Body of pancreas (tissue), 4 donors: ENCODE measurements around the gene TBX10. TPM values are rescaled to one million over a fixed set of nuclear protein-coding genes. Genes with fewer than 3 reads are reported as not detected.
"Not testable (repeated sequence)": the region's sequence is repeated elsewhere in the genome, so short reads cannot be mapped to it uniquely, and the experiment has no call there.

Experiments used
- ATAC-seq: fragments of 150-250 bp; one replicate; pipeline ENCODE4 v1.9.1; 2016
- DNase-seq, 4 donors: peaks; one replicate each; pipeline ENCODE4 v3.0.0-alpha.2; 2019
- H3K27ac ChIP-seq, 4 donors: fragments of 200-600 bp; sonication (generic); 1 replicate in 3 of 4; 2 replicates in 1 of 4; pipeline versions ENCODE4 v1.5.1 to v1.6.1; 2016 to 2019; ENCODE audit warnings: mild to moderate bottlenecking in 1 of 4, mixed read lengths in 1 of 4, moderate library complexity in 1 of 4
- H3K27me3 ChIP-seq, 2 donors: fragments of 200-600 bp; sonication (generic); one replicate each; pipeline ENCODE4 v1.6.0; 2016; ENCODE audit warnings: mild to moderate bottlenecking in 1 of 2
- H3K36me3 ChIP-seq, 2 donors: fragments of 200-600 bp; sonication (generic); replicated peaks in 1 of 2; 2 replicates each; pipeline ENCODE4 v1.5.1; 2016; ENCODE audit warnings: low read depth in 2 of 2; ENCODE audit not compliant: insufficient read depth in 1 of 2
- H3K4me1 ChIP-seq: fragments of 200-600 bp; sonication (generic); one replicate; pipeline ENCODE4 v1.6.0; 2016
- H3K4me3 ChIP-seq, 2 donors: fragments of 200-600 bp; sonication (generic); 1 replicate in 1 of 2; 2 replicates in 1 of 2; pipeline ENCODE4 v1.5.1; 2016 to 2019
- H3K9me3 ChIP-seq, 3 donors: fragments of 200-600 bp; sonication (generic); 1 replicate in 2 of 3; 2 replicates in 1 of 3; pipeline ENCODE4 v1.5.1; 2016
- POLR2A ChIP-seq, 3 donors: fragments of 450-650 bp; IDR thresholded peaks; one replicate each; pipeline ENCODE4 v1.6.1; 2016; ENCODE audit warnings: antibody characterized with exemption in 3 of 3, mild to moderate bottlenecking in 2 of 3
- whole genome bisulfite sequencing, 2 donors: methylation state at CpG; one replicate each; pipeline ENCODE4 v1.1.5; 2017; 5-methylcytosine and 5-hydroxymethylcytosine counted together
- intact Hi-C: fragments of 100-400 bp; cut with DNase I; formaldehyde crosslinking; loops from one replicate; pipeline ENCODE4 v1.15.1; 2023
- total RNA-seq, 2 donors: library from RNA; depleted of rRNA; stranded (reverse); fragments of >200 nt; gene quantifications; one replicate each; pipeline ENCODE4 v1.1.0, GENCODE V29; 2016
- TF ChIP-seq, protein P1 (sequence below), 7 experiments: fragments of 450-650 bp in 4 of 7; fragments of 200-600 bp in 3 of 7; sonication (generic) in 3 of 7; IDR thresholded peaks; one replicate each; pipeline ENCODE4 v1.5.1; 2016 to 2019; ENCODE audit warnings: antibody characterized with exemption in 7 of 7

TBX10 gene
- total RNA-seq, 2 donors from 2014 or later: not detected

DNA sequence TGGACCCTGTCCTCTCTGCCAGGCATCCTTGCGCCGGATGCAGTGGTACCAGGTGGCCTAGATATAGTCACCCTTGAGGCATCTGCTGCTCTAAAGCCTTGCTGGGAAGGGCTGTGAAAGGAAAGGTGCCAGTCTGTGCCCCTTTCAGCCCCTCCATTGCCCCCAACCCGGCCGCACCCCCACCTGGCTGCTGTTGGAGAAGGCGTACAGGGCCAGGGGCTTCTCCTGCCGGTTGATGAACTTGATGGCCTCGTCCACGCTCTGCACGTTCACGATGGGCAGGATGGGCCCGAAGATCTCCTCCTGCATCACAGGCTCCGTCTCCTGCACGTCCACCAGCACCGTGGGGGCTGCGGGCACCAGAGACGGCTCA, 24.6 kb upstream of the TBX10 start:
- Histone ChIP-seq H3K4me3 (no peak overlapping the region), H3K9me3 (no peaks in the 10 kb centered on the region), H3K27ac (no peak overlapping the region), H3K36me3 (no peaks in the 10 kb centered on the region), H3K4me1 (no peaks in the 10 kb centered on the region), H3K27me3 (no peaks in the 10 kb centered on the region)
- intact Hi-C loops: loop anchor here (10.0 kb wide), 1 partner anchor 51 kb away; no protein-coding TSS in a partner anchor
- no peak for ATAC-seq
- 80 to 93% methylated on average over 3 to 16 of the region's 16 CpGs for WGBS, 2 donors
- TF ChIP-seq, protein P1, sequence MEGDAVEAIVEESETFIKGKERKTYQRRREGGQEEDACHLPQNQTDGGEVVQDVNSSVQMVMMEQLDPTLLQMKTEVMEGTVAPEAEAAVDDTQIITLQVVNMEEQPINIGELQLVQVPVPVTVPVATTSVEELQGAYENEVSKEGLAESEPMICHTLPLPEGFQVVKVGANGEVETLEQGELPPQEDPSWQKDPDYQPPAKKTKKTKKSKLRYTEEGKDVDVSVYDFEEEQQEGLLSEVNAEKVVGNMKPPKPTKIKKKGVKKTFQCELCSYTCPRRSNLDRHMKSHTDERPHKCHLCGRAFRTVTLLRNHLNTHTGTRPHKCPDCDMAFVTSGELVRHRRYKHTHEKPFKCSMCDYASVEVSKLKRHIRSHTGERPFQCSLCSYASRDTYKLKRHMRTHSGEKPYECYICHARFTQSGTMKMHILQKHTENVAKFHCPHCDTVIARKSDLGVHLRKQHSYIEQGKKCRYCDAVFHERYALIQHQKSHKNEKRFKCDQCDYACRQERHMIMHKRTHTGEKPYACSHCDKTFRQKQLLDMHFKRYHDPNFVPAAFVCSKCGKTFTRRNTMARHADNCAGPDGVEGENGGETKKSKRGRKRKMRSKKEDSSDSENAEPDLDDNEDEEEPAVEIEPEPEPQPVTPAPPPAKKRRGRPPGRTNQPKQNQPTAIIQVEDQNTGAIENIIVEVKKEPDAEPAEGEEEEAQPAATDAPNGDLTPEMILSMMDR (IDR thresholded peaks at IDR 0.05): no peak
- no peak for TF ChIP-seq POLR2A (IDR thresholded peaks at IDR 0.05)
- no peak for DNase-seq

DNA sequence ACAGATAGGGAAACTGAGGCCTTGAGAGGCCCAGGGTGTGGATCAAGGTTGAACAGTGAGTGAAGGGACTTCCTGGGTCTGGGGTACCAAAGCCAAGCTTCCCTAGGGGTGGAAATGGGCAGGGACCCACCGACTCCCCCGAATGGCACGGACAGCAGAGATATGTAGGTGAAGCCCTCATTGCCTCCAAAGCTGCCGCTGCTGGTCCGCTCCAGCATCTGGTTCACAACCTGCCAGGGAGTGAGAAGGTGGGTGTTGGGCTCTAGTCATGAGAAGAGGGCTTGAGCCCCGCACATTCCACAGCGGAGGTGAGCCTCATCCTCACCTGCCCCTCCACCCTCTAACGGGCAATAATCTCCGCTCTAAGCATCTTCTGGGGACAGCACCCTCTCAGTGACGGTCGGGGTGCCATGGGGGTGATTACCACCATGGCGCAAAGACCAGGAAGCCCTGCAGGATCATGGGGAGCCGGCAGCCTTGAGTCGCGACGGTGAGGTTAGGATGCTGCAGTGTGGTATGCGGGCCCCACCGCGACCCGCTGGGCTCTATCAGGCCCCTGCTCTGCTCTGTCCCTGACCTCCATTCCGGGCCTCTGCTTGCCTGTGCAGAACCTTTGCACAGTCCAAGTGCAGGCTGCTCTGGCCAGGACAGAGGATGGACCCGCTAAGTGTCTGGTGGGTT, 24.1 kb upstream of the TBX10 start:
- DNase-seq (no peak), ATAC-seq (no peak)
- Histone ChIP-seq H3K36me3 (no peaks in the 10 kb centered on the region), H3K4me1 (no peaks in the 10 kb centered on the region), H3K27me3 (no peaks in the 10 kb centered on the region), H3K27ac (no peak overlapping the region), H3K4me3 (no peak overlapping the region), H3K9me3 (no peaks in the 10 kb centered on the region)
- intact Hi-C loops: loop anchor here (10.0 kb wide), 1 partner anchor 51 kb away; no protein-coding TSS in a partner anchor
- WGBS, 2 donors: 89% methylated on average over 19 of the region's 22 CpGs; no CpG with 5 or more reads in 1 of the 2 donors
- TF ChIP-seq, protein P1 (IDR thresholded peaks at IDR 0.05): no peak
- no peak for TF ChIP-seq POLR2A (IDR thresholded peaks at IDR 0.05)

DNA sequence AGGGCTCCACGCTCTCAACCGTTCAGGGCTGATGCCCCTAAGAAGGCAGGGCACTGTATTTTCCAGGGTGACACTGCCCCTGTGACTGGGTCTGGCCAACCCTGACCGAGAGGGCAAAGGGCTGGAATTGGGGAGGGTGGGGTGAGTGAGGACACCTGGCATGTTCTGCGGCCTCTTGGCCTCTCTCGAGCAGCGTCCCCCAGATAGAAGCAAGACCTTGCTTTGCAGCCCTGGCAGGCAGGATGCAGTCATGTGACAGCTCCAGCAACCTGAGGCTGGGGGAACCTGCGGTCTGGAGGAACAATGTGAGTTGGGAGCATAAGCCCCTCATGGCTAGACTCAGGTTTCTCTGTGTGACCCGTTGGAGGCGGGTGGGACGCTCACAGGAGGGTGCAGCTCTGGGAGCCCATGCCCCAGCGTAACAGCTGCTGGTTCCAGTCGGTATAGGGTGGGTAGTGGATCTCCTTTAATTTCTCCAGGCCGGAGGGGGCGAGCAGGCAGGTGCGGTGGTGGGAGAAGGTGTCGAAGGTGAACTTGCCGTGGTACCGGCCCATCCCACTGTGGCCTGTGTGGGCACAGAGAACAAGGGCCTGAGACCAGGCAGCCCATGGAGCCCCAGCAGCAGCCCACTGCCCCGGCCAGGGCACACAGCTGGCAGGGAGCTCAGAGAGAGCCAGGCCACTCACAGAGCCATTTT, 23.4 kb upstream of the TBX10 start:
- Histone ChIP-seq H3K27ac (no peak overlapping the region), H3K4me1 (no peaks in the 10 kb centered on the region), H3K36me3 (no peaks in the 10 kb centered on the region), H3K9me3 (no peaks in the 10 kb centered on the region), H3K4me3 (no peak overlapping the region), H3K27me3 (no peaks in the 10 kb centered on the region)
- DNase-seq (no peak), ATAC-seq (no peak)
- intact Hi-C loops: loop anchor here (10.0 kb wide), 1 partner anchor 52 kb away; no protein-coding TSS in a partner anchor
- TF ChIP-seq POLR2A (IDR thresholded peaks at IDR 0.05): no peak
- TF ChIP-seq, protein P1 (IDR thresholded peaks at IDR 0.05): no peak
- WGBS, 2 donors: 77 to 85% methylated on average over 13 to 18 of the region's 19 CpGs

DNA sequence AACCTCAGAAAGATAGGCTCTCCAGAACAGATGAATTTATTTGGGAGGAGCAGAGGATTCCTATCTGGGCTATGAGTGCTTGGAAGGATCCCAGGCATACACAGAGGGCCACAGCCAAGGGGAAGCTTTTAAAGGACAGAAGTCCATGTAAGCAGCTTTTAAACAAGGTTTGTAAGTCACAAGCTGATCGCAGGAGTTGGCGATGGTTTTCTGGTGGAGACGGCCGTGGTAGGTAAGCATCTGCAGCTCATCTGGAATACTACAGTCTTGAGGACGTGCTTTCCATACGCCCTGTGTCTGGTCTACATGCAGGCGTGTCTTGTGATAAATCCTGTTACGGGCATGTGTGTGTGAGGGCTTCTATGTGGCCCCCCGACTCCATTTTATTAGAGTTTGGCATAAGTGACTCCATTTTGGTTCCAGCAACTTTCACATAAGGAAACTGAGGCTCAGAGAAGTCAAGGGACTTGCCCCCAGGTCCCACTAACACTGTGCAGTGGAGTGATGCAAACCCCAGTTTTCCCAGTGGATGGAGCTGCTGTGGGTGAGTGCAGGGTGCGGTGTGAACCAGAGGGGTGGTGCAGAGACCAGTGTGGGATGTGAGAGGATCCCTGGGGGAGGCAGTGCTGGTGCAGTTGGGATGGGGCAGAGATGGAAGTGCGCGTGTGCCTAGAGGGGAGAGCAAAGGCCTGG, 22.7 kb upstream of the TBX10 start:
- H3K27ac ChIP-seq: no peak overlapping the region
- H3K4me1 ChIP-seq: no peaks in the 10 kb centered on the region
- no peak for DNase-seq
- H3K27me3 ChIP-seq: no peaks in the 10 kb centered on the region
- intact Hi-C loops: loop anchor here (10.0 kb wide), 1 partner anchor 53 kb away; no protein-coding TSS in a partner anchor
- H3K9me3 ChIP-seq: no peaks in the 10 kb centered on the region
- H3K4me3 ChIP-seq: no peak overlapping the region
- no peaks in the 10 kb centered on the region for H3K36me3 ChIP-seq
- TF ChIP-seq POLR2A (IDR thresholded peaks at IDR 0.05): no peak
- TF ChIP-seq, protein P1 (IDR thresholded peaks at IDR 0.05): no peak
- ATAC-seq: no peak
- WGBS, 2 donors: 76 to 79% methylated on average over 12 of the region's 12 CpGs

DNA sequence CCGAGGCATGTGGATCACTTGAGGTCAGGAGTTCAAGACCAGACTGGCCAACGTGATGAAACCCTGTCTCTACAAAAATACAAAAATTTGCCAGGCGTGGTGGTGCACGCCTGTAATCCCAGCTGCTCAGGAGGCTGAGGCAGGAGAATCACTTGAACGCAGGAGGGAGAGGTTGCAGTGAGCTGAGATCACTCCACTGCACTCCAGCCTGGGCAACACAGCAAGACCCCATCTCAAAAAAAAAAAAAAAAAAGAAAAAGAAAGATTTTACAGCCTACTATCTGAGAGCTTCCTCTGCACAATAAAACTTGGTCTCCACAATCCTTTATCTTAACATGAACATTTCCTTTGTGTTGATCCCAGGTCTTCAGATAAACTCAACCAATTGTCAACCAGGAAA, 21.2 kb upstream of the TBX10 start:
- H3K9me3 ChIP-seq, H3K4me3 ChIP-seq, DNase-seq, H3K27me3 ChIP-seq, H3K36me3 ChIP-seq, ATAC-seq, H3K27ac ChIP-seq, H3K4me1 ChIP-seq: not testable (repeated sequence)
- WGBS, 2 donors: 73% methylated on average over 5 of the region's 5 CpGs
- intact Hi-C loops: loop anchor here (10.0 kb wide), 1 partner anchor 54 kb away; no protein-coding TSS in a partner anchor
